Activated T-cell treated with anti-CD3 and anti-CD28 coated beads for 24 hours (primary cell): ENCODE measurements around the gene WFDC5.
"Not testable (repeated sequence)": the region's sequence is repeated elsewhere in the genome, so short reads cannot be mapped to it uniquely, and the experiment has no call there.

ENCODE experiments used
- DNase-seq: peaks from one replicate; pipeline ENCODE4 v3.0.0-alpha.2; 2020; ENCODE audit warnings: low read depth

Gene WFDC5

GRCh38 chr20:45087814-45088213 lies 27.2 kb downstream of the WFDC5 start:
- DNase-seq, result no peak

- no peak for DNase-seq
These were observed 27.7 kb downstream of the WFDC5 start for GRCh38 chr20:45087097-45087790.

- no peak for DNase-seq
These were observed 29.1 kb downstream of the WFDC5 start for GRCh38 chr20:45085867-45086266.

- DNase-seq, result no peak
These were observed 29.7 kb downstream of the WFDC5 start for GRCh38 chr20:45085289-45085688.

GRCh38 chr20:45083127-45083526 lies 31.8 kb downstream of the WFDC5 start:
- DNase-seq, result no peak

GRCh38 chr20:45082468-45082867 lies 32.5 kb downstream of the WFDC5 start:
- DNase-seq, result no peak

GRCh38 chr20:45080867-45081624 lies 33.9 kb downstream of the WFDC5 start:
- DNase-seq, result no peak

GRCh38 chr20:45077559-45077958 lies 37.4 kb downstream of the WFDC5 start:
- DNase-seq, result no peak

- no peak for DNase-seq
These were observed 41.8 kb downstream of the WFDC5 start for GRCh38 chr20:45073221-45073620.

- no peak for DNase-seq
These were observed 42.9 kb downstream of the WFDC5 start for GRCh38 chr20:45072066-45072465.

GRCh38 chr20:45070932-45071632 lies 43.9 kb downstream of the WFDC5 start:
- DNase-seq, result no peak

- no peak for DNase-seq
These were observed 45.7 kb downstream of the WFDC5 start for GRCh38 chr20:45069261-45069660.

- no peak for DNase-seq
These were observed 47.4 kb downstream of the WFDC5 start for GRCh38 chr20:45067558-45067957.

- no peak for DNase-seq
These were observed 47.9 kb downstream of the WFDC5 start for GRCh38 chr20:45067087-45067486.

GRCh38 chr20:45066372-45066771 lies 48.6 kb downstream of the WFDC5 start:
- DNase-seq, result no peak

GRCh38 chr20:45064812-45065211 lies 50.2 kb downstream of the WFDC5 start:
- DNase-seq, result no peak

GRCh38 chr20:45063107-45063506 lies 51.9 kb downstream of the WFDC5 start:
- DNase-seq, result not testable (repeated sequence)

- no peak for DNase-seq
These were observed 53.7 kb downstream of the WFDC5 start for GRCh38 chr20:45061244-45061643.

GRCh38 chr20:45060294-45060693 lies 54.7 kb downstream of the WFDC5 start:
- no peak for DNase-seq
